NCI-H2196 (cell line): ENCODE measurements around the gene PCDHA8.
"Not testable (repeated sequence)": the region's sequence is repeated elsewhere in the genome, so short reads cannot be mapped to it uniquely, and the experiment has no call there.

Experiments
- DNase-seq: peaks from one replicate; lab custom pipeline; 2025; ENCODE audit not compliant: unreplicated experiment; lab: John Stamatoyannopoulos, UW

PCDHA8 gene

GRCh38 chr5:140840978-140841962 lies at the start of gene PCDHA8:
Gene PCDHA8 (plus strand): TSS chr5:140841187. CDS start chr5:140841322, 135 bp downstream.
- DNase-seq, result peak; percentile 35

DNA sequence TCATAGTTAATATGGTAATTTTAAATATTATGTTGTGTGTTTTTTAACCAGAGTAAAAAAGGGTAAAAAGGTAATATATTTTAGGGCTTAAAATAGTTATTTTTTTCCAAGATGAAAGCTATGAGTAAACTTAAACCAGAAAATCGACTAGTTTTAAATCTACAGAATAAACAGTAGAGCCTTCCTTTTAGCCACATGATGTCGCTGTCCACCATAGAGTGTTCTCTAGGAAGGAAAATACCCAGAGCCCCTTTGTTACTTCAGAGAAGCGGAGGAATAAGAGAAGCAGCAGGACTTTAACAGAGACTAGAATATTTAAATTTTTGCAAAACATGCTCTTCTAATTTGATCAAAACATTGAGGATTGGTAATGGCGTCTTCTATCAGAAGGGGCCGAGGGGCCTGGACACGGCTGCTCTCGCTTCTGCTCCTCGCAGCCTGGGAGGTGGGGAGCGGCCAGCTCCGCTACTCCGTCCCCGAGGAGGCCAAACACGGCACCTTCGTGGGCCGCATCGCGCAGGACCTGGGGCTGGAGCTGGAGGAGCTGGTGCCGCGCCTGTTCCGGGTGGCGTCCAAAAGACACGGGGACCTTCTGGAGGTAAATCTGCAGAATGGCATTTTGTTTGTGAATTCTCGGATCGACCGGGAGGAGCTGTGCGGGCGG lies 46.3 kb upstream of the PCDHA8 start, which contains the start of gene PCDHA2:
Gene PCDHA2 (plus strand): TSS at position 258 of the 664 bp plus-strand sequence.
- no peak for DNase-seq

GRCh38 chr5:140795259-140795641 lies 45.7 kb upstream of the PCDHA8 start:
- no peak for DNase-seq

GRCh38 chr5:140796072-140796717 lies 44.8 kb upstream of the PCDHA8 start:
- DNase-seq, result not testable (repeated sequence)

DNA sequence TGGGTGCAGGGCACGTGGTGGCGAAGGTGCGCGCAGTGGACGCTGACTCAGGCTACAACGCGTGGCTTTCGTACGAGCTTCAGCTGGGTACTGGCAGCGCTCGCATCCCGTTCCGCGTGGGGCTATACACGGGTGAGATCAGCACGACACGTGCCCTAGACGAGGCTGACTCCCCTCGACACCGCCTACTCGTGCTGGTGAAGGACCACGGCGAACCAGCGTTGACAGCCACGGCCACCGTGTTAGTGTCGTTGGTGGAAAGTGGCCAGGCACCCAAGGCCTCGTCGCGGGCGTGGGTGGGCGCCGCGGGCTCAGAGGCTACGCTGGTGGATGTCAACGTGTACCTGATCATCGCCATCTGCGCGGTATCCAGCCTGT lies 44.3 kb upstream of the PCDHA8 start:
- no peak for DNase-seq

- peak; percentile 8 for DNase-seq
These were observed 40.0 kb upstream of the PCDHA8 start, which contains the start of gene PCDHA3 for GRCh38 chr5:140800816-140801493. Gene PCDHA3 (plus strand): TSS chr5:140801057.

DNA sequence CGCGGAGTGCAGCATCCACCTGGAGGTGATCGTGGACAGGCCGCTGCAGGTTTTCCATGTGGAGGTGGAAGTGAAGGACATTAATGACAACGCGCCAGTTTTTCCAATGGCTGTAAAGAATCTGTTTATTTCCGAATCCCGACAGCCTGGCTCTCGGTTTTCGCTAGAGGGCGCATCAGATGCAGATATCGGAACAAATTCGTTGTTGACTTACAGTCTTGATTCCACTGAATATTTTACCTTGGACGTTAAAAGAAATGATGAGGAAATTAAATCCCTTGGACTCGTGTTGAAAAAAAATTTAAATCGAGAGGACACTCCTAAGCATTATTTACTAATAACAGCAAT lies 39.5 kb upstream of the PCDHA8 start:
- DNase-seq, result no peak

- not testable (repeated sequence) for DNase-seq
These were observed 38.6 kb upstream of the PCDHA8 start for GRCh38 chr5:140802381-140802780.

DNA sequence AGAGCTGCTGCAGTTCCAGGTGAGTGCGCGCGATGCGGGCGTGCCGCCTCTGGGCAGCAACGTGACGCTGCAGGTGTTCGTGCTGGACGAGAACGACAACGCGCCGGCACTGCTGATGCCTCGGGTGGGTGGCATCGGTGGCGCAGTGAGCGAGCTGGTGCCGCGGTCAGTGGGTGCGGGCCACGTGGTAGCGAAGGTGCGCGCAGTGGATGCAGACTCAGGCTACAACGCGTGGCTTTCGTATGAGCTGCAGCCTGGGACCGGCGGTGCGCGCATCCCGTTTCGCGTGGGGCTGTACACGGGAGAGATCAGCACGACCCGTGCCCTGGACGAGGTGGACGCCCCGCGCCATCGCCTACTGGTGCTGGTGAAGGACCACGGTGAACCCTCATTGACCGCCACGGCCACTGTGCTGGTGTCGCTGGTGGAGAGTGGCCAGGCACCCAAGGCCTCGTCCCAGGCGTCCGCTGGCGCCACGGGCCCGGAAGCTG lies 38.2 kb upstream of the PCDHA8 start:
- DNase-seq, result no peak

- no peak for DNase-seq
These were observed 33.9 kb upstream of the PCDHA8 start, which contains the start of gene PCDHA4 for GRCh38 chr5:140806834-140807775. Gene PCDHA4 (plus strand): TSS chr5:140807068.

GRCh38 chr5:140808241-140808888 lies 32.6 kb upstream of the PCDHA8 start:
- DNase-seq, result not testable (repeated sequence)

DNA sequence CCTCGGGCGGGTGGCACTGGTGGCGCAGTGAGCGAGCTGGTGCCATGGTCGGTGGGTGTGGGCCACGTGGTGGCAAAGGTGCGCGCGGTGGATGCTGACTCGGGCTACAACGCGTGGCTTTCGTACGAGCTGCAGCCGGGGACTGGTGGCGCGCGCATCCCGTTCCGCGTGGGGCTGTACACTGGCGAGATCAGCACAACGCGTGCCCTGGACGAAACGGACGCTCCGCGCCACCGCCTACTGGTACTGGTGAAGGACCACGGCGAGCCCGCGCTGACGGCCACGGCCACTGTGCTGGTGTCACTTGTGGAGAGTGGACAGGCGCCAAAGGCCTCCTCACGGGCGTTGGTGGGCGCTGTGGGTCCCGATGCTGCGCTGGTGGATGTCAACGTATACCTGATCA lies 32.1 kb upstream of the PCDHA8 start:
- DNase-seq, result no peak

GRCh38 chr5:140821375-140822280 lies 19.4 kb upstream of the PCDHA8 start, which contains the start of gene PCDHA5:
Gene PCDHA5 (plus strand): TSS chr5:140821613.
- DNase-seq, result no peak

GRCh38 chr5:140822281-140822629 lies 18.7 kb upstream of the PCDHA8 start:
- no peak for DNase-seq

GRCh38 chr5:140822969-140823368 lies 18.0 kb upstream of the PCDHA8 start:
- not testable (repeated sequence) for DNase-seq

- DNase-seq, result no peak
These were observed 17.5 kb upstream of the PCDHA8 start for GRCh38 chr5:140823475-140823874.

- DNase-seq, result no peak
These were observed 13.2 kb upstream of the PCDHA8 start, which contains the start of gene PCDHA6 for GRCh38 chr5:140827704-140828361. Gene PCDHA6 (plus strand): TSS chr5:140827960. CDS start chr5:140828092, 132 bp downstream.
